HepG2 (cell line): ENCODE results near the gene RFX2. TPM values are rescaled to one million over a fixed set of nuclear protein-coding genes. Genes with fewer than 3 reads are reported as not detected.
A peak's percentile ranks its signal among the peaks of the same experiment; 100 is the strongest.

Experiments
- AKAP8 ChIP-seq: sonication (generic); formaldehyde crosslinking; IDR thresholded peaks from 2 replicates; pipeline ENCODE4 v1.5.1; 2020; ENCODE audit warnings: mild to moderate bottlenecking, missing genetic modification reagents
- HDAC6 ChIP-seq: fragments of 200-600 bp; sonication (generic); IDR thresholded peaks from 2 replicates; pipeline ENCODE4 v1.7.0; 2017; ENCODE audit warnings: mild to moderate bottlenecking, antibody characterized with exemption, low read length, low read depth
- JDP2 ChIP-seq: sonication (generic); formaldehyde crosslinking; IDR thresholded peaks from 2 replicates; pipeline ENCODE4 v1.8.1; 2022; ENCODE audit warnings: missing genetic modification reagents, borderline replicate concordance
- NBN ChIP-seq: fragments of 450-650 bp; conservative IDR thresholded peaks from 2 replicates; pipeline ENCODE4 v1.6.1; 2017
- NFRKB ChIP-seq: fragments of 450-650 bp; IDR thresholded peaks from 2 replicates; pipeline ENCODE4 v1.6.1; 2017
- NFYB ChIP-seq: sonication (generic); formaldehyde crosslinking; IDR thresholded peaks from 2 replicates; pipeline ENCODE4 v1.4.0; 2020; ENCODE audit warnings: missing genetic modification reagents
- NR2F2 ChIP-seq: IDR thresholded peaks from 2 replicates; pipeline ENCODE4 v1.6.1; 2012; ENCODE audit warnings: low read depth, inconsistent platforms, borderline replicate concordance
- SP2 ChIP-seq: sonication (generic); formaldehyde crosslinking; IDR thresholded peaks from 2 replicates; pipeline ENCODE4 v1.5.1; 2020; ENCODE audit warnings: mild to moderate bottlenecking, missing genetic modification reagents
- TCF12 ChIP-seq, 2 experiments: fragments of 450-650 bp in 1 of 2; sonication (generic) in 1 of 2; formaldehyde crosslinking in 1 of 2; IDR thresholded peaks; 2 replicates each; pipeline versions ENCODE4 v1.6.1 to v1.8.0; 2017 to 2022; ENCODE audit warnings: antibody characterized with exemption in 1 of 2, mild to moderate bottlenecking in 1 of 2, missing genetic modification reagents in 1 of 2, moderate library complexity in 1 of 2
- ZC3H4 ChIP-seq: sonication (generic); formaldehyde crosslinking; IDR thresholded peaks from 2 replicates; pipeline ENCODE4 v1.4.0; 2020; ENCODE audit warnings: missing genetic modification reagents, borderline replicate concordance
- ZFAT ChIP-seq: sonication (generic); formaldehyde crosslinking; conservative IDR thresholded peaks from 2 replicates; pipeline ENCODE4 v1.8.1; 2023; ENCODE audit warnings: missing genetic modification reagents, inconsistent platforms
- ZNF225 ChIP-seq: sonication (generic); formaldehyde crosslinking; IDR thresholded peaks from 2 replicates; pipeline ENCODE4 v1.4.0; 2020; ENCODE audit warnings: mild to moderate bottlenecking, missing genetic modification reagents
- ZNF546 ChIP-seq: sonication (generic); formaldehyde crosslinking; conservative IDR thresholded peaks from 2 replicates; pipeline ENCODE4 v1.8.1; 2023; ENCODE audit warnings: mild to moderate bottlenecking, missing genetic modification reagents
- ZNF569 ChIP-seq: sonication (generic); formaldehyde crosslinking; IDR thresholded peaks from 2 replicates; pipeline ENCODE4 v1.5.0; 2020; ENCODE audit warnings: mild to moderate bottlenecking, missing genetic modification reagents, moderate library complexity, borderline replicate concordance
- ZNF839 ChIP-seq: sonication (generic); formaldehyde crosslinking; IDR thresholded peaks from 2 replicates; pipeline ENCODE4 v1.4.0; 2020; ENCODE audit warnings: missing genetic modification reagents, mild to moderate bottlenecking, borderline replicate concordance
- polyA plus RNA-seq, 8 experiments: library from polyadenylated mRNA; depleted of rRNA in 3 of 8; stranded (reverse) in 7 of 8; unstranded in 1 of 8; fragments of >200 nt; fragmentation: Illumina TruSeq in 4 of 8; extraction: Trizol in 4 of 8; gene quantifications; 2 replicates each; pipeline versions ENCODE4 v1.2.1 to v1.2.3, GENCODE V29; 2011 to 2016; ENCODE audit warnings: low read depth in 4 of 8, missing spikeins in 1 of 8, mixed read lengths in 1 of 8; ENCODE audit not compliant: insufficient read depth in 1 of 8
- total RNA-seq, 5 experiments: library from RNA; depleted of rRNA; stranded (reverse); fragments of >200 nt; fragmentation: Illumina TruSeq; extraction: Trizol; gene quantifications; 2 replicates each; pipeline ENCODE4 v1.2.3, GENCODE V29; 2016; ENCODE audit warnings: low read depth in 1 of 5
- TF ChIP-seq, protein P1 (sequence below): sonication (generic); formaldehyde crosslinking; IDR thresholded peaks from 2 replicates; pipeline ENCODE4 v1.5.0; 2020; ENCODE audit warnings: mild to moderate bottlenecking, missing genetic modification reagents
- TF ChIP-seq, protein P2 (sequence below): sonication (generic); formaldehyde crosslinking; IDR thresholded peaks from 2 replicates; pipeline ENCODE4 v1.5.1; 2020; ENCODE audit warnings: mild to moderate bottlenecking, missing genetic modification reagents, borderline replicate concordance
- TF ChIP-seq, protein P3 (sequence below): IDR thresholded peaks from 2 replicates; pipeline ENCODE4 v1.6.1; 2018; ENCODE audit warnings: missing genetic modification reagents
- TF ChIP-seq, protein P4 (sequence below): sonication (generic); formaldehyde crosslinking; IDR thresholded peaks from 2 replicates; pipeline ENCODE4 v1.9.0; 2021; ENCODE audit warnings: missing genetic modification reagents, mild to moderate bottlenecking, borderline replicate concordance
- TF ChIP-seq, protein P5 (sequence below): sonication (generic); formaldehyde crosslinking; IDR thresholded peaks from 2 replicates; pipeline ENCODE4 v1.4.0; 2020; ENCODE audit warnings: mild to moderate bottlenecking, missing genetic modification reagents

RFX2 gene
- total and polyA plus RNA-seq, 2 of the 13 experiments (the other 11 are each of a cell fraction or from before 2014, with no cell fraction given) = 2.8 to 3.3 TPM

DNA sequence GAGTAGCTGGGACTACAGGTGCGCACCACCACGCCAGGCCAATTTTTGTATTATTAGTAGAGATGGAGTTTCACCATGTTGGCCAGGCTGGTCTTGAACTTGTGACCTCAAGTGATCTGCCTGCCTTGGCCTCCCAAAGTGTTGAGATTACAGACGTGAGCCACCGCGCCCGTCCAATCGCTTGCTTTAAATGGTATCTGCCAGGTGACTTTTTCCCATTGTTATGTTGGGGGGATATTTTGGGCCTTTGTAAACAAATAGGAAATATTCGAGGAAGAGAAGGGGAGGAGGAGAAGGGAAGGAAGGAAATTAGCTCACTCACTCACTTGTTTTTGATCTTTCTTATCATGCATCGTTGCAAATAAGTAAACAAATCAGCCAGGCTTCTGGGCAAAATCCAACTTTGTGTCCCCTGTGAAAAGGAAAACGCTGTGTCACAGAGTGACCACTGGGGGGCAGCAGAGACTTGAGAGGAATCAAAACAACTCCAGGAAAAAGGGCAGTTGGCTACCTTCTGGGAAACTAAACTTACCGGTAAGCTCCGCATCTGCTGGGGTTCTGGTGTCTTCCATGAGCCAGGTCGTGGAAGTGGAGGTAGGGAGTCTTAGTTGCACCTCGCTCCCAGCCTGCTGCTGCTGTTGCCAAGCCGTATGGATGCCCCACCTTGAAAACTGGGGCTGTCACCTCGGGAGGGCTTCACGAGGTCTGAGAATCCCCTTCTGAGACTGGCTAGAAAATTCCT lies 123.1 kb downstream of the RFX2 start (continued):
- TF ChIP-seq NFYB = no peak
- TF ChIP-seq, protein P1, sequence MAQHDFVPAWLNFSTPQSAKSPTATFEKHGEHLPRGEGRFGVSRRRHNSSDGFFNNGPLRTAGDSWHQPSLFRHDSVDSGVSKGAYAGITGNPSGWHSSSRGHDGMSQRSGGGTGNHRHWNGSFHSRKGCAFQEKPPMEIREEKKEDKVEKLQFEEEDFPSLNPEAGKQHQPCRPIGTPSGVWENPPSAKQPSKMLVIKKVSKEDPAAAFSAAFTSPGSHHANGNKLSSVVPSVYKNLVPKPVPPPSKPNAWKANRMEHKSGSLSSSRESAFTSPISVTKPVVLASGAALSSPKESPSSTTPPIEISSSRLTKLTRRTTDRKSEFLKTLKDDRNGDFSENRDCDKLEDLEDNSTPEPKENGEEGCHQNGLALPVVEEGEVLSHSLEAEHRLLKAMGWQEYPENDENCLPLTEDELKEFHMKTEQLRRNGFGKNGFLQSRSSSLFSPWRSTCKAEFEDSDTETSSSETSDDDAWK (CRISPR knock-in tag) = no peak
- no peak for TF ChIP-seq ZNF225 (CRISPR knock-in tag)
- no peak for TF ChIP-seq ZNF839 (CRISPR knock-in tag)
- TF ChIP-seq, protein P2, sequence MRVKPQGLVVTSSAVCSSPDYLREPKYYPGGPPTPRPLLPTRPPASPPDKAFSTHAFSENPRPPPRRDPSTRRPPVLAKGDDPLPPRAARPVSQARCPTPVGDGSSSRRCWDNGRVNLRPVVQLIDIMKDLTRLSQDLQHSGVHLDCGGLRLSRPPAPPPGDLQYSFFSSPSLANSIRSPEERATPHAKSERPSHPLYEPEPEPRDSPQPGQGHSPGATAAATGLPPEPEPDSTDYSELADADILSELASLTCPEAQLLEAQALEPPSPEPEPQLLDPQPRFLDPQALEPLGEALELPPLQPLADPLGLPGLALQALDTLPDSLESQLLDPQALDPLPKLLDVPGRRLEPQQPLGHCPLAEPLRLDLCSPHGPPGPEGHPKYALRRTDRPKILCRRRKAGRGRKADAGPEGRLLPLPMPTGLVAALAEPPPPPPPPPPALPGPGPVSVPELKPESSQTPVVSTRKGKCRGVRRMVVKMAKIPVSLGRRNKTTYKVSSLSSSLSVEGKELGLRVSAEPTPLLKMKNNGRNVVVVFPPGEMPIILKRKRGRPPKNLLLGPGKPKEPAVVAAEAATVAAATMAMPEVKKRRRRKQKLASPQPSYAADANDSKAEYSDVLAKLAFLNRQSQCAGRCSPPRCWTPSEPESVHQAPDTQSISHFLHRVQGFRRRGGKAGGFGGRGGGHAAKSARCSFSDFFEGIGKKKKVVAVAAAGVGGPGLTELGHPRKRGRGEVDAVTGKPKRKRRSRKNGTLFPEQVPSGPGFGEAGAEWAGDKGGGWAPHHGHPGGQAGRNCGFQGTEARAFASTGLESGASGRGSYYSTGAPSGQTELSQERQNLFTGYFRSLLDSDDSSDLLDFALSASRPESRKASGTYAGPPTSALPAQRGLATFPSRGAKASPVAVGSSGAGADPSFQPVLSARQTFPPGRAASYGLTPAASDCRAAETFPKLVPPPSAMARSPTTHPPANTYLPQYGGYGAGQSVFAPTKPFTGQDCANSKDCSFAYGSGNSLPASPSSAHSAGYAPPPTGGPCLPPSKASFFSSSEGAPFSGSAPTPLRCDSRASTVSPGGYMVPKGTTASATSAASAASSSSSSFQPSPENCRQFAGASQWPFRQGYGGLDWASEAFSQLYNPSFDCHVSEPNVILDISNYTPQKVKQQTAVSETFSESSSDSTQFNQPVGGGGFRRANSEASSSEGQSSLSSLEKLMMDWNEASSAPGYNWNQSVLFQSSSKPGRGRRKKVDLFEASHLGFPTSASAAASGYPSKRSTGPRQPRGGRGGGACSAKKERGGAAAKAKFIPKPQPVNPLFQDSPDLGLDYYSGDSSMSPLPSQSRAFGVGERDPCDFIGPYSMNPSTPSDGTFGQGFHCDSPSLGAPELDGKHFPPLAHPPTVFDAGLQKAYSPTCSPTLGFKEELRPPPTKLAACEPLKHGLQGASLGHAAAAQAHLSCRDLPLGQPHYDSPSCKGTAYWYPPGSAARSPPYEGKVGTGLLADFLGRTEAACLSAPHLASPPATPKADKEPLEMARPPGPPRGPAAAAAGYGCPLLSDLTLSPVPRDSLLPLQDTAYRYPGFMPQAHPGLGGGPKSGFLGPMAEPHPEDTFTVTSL (CRISPR knock-in tag) = peak; percentile 61; the same call in 1 of the 2 replicates
- no peak for TF ChIP-seq NFRKB
- no peak for TF ChIP-seq TCF12 (IDR thresholded peaks at IDR 0.05)
- no peak for TF ChIP-seq TCF12 (CRISPR knock-in tag; IDR thresholded peaks at IDR 0.05)
- TF ChIP-seq, protein P3, sequence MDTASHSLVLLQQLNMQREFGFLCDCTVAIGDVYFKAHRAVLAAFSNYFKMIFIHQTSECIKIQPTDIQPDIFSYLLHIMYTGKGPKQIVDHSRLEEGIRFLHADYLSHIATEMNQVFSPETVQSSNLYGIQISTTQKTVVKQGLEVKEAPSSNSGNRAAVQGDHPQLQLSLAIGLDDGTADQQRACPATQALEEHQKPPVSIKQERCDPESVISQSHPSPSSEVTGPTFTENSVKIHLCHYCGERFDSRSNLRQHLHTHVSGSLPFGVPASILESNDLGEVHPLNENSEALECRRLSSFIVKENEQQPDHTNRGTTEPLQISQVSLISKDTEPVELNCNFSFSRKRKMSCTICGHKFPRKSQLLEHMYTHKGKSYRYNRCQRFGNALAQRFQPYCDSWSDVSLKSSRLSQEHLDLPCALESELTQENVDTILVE (CRISPR knock-in tag) = 0 out of 2 replicates have a peak, but pooled peaks have one; percentile 33
- TF ChIP-seq NR2F2 = no peak
- TF ChIP-seq, protein P4, sequence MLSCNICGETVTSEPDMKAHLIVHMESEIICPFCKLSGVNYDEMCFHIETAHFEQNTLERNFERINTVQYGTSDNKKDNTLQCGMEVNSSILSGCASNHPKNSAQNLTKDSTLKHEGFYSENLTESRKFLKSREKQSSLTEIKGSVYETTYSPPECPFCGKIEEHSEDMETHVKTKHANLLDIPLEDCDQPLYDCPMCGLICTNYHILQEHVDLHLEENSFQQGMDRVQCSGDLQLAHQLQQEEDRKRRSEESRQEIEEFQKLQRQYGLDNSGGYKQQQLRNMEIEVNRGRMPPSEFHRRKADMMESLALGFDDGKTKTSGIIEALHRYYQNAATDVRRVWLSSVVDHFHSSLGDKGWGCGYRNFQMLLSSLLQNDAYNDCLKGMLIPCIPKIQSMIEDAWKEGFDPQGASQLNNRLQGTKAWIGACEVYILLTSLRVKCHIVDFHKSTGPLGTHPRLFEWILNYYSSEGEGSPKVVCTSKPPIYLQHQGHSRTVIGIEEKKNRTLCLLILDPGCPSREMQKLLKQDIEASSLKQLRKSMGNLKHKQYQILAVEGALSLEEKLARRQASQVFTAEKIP (CRISPR knock-in tag) = no peak
- no peak for TF ChIP-seq ZNF546 (CRISPR knock-in tag)
- no peak for TF ChIP-seq SP2 (CRISPR knock-in tag)
- no peak for TF ChIP-seq ZNF569 (CRISPR knock-in tag)
- TF ChIP-seq HDAC6 = no peak
- no peak for TF ChIP-seq ZC3H4 (CRISPR knock-in tag)
- TF ChIP-seq AKAP8 (CRISPR knock-in tag) = 0 out of 2 replicates have a peak, but pooled peaks have one; percentile 27
- no peak for TF ChIP-seq NBN
- no peak for TF ChIP-seq ZFAT (CRISPR knock-in tag)
- TF ChIP-seq JDP2 (CRISPR knock-in tag) = no peak
- TF ChIP-seq, protein P5, sequence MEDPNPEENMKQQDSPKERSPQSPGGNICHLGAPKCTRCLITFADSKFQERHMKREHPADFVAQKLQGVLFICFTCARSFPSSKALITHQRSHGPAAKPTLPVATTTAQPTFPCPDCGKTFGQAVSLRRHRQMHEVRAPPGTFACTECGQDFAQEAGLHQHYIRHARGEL (CRISPR knock-in tag) = no peak
